NCI-H524 treated with DMSO at 0.1 percent for 48 hours (cell line): Measurements from ENCODE around the gene OR11H7.
"Not testable (repeated sequence)": the region's sequence is repeated elsewhere in the genome, so short reads cannot be mapped to it uniquely, and the experiment has no call there.

Experiments
- DNase-seq: peaks from one replicate; lab custom pipeline; 2025; lab: John Stamatoyannopoulos, UW

The OR11H7 gene

DNA sequence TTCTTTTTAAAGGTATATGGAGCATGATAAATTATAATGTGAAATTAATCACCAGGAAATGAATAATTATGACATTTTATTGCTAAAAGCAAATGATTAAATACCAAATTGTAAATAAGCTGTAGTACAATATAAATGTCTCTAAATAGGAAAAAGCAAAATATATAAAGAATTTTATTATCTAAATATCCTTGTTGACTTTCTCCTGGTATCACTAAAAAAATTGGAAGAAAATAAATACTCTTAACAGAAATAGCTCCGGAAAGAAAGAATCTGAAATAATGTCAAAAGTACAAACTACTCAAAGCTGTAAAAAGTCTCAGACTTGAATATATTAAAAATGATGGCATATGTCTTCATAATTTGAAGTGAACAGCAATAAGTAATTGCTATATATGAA, at the start of gene OR11H7:
Gene OR11H7, plus strand, starts transcription at position 301 of the 400 bp plus-strand sequence.
- DNase-seq: no peak

DNA sequence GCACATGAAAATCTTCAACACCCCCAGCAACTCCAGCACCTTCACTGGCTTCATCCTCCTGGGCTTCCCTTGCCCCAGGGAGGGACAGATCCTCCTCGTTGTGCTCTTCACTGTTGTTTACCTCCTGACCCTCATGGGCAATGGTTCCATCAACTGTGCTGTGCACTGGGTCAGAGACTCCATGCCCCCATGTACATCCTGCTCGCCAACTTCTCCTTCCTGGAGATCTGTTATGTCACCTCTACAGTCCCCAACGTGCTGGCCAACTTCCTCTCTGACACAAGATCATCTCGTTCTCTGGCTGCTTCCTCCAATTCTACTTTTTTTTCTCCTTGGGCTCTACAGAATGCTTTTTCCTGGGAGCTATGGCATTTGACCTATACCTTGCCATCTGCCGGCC, 49.6 kb upstream of the OR11H7 start:
- DNase-seq: no peak

DNA sequence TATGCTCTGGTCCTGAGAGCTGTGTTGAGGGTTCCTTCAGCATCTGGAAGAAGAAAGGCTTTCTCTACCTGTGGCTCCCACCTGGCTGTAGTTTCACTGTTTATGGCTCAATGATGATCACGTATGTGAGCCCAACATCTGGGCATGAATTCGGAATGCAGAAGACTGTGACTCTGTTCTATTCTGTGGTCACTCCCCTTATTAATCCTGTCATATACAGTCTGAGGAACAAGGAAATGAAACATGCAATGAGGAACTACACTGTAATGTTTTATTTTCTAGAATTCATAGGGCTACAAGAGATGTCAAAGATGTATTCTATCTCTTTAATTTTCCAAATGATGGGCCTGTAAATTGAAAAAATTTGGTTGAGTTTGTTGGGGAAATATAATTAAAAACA, 48.9 kb upstream of the OR11H7 start:
- DNase-seq: no peak

- DNase-seq: no peak
These were observed 48.3 kb upstream of the OR11H7 start for GRCh38 chr14:20180486-20180885.

- no peak for DNase-seq
These were observed 44.6 kb upstream of the OR11H7 start for GRCh38 chr14:20184181-20184580.

GRCh38 chr14:20190596-20190995, 38.2 kb upstream of the OR11H7 start, which contains the start of gene OR11G2:
OR11G2 (plus strand) TSS chr14:20190896; CDS start chr14:20197438, 6,542 bp downstream.
- no peak for DNase-seq

- no peak for DNase-seq
These were observed 37.4 kb upstream of the OR11H7 start for GRCh38 chr14:20191396-20191795.

GRCh38 chr14:20194101-20194500, 34.7 kb upstream of the OR11H7 start:
- DNase-seq: no peak

DNA sequence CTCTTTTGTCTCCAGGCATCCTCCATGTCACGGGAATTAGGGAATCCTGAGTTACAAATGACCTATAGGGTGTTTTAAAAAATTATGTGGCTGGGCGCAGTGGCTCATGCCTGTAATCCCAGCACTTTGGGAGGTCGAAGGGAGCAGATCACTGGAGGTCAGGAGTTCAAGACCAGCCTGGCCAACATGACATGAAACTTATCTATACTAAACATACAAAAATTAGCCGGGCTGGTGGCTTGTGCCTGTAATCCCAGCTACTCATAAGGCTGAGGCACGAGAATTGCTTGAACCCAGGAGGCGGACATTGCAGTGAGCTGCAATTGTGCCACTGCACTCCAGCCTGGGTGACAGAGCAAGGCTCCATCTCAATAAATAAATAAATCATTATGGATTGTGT, 33.6 kb upstream of the OR11H7 start:
- not testable (repeated sequence) for DNase-seq

DNA sequence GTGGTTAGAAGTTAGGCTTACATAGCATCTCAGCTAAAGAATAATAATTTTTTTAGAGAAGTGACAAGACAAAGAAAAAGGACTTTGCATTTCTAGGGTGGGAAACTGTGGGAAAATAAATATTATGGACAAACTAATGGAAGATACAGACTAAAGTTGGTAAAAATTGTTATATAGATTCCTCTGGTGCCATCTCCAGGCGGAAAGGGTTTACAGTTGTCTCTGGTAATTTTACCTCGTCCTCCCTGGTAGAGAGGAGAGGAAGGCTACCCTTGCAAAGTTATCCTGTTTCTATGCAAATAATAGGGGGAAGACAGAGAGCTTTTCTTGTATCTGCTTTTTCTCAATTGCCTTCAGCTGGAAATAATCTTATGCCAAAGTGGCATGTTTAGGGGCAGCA, 32.9 kb upstream of the OR11H7 start:
- DNase-seq: no peak

GRCh38 chr14:20197459-20197858, 31.3 kb upstream of the OR11H7 start:
- DNase-seq: no peak

DNA sequence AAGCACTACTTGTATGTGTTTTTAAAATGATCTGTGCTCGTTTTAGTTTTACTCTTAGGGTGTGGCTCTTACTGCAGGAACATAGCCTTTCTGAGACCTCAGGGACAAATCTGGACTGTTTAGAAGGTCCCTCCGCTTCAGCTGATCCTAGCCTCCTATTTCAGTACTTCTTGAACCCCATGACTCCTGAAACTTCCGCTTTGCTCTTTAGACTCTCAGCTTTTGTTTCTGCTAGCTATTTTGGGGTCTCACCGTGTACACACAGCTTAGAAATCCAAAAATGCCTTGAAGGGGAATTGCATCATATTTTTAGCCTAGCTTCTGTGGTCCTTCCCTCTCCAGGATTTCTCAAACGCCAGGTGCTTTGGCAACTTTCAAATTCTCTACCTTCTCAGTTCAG, 29.8 kb upstream of the OR11H7 start:
- no peak for DNase-seq

DNA sequence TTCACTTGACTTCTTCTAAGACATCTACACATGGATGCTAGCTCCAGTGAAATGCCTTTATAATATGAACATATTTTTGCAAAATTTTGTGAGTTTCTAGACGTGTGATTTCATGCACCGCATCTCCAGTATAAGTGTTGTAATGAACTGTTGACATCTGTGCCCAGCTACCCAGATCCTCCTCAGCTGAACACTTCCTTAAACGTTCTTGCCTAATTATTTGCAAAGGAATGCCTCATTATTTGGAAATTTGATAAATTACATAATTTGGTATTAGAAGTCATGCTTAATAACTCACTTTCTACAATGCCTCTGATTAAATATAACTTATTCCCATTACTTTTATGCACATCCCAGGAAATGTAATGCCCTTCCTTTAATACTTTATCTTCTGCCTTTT, 24.1 kb upstream of the OR11H7 start:
- no peak for DNase-seq

DNA sequence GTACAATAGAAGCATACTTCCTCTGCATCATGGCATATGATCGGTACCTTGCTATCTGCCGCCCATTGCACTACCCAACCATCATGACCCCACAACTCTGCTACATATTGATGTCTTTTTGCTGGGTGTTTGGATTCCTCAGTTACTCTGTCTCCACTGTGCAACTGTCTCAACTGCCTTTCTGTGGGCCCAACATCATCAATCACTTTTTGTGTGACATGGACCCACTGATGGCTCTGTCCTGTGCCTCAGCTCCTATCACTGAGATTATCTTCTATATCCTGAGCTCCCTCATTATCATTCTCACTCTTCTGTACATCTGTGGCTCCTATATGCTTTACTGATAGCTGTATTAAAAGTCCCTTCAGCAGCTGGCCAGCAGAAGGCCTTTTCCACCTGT, 19.2 kb upstream of the OR11H7 start:
- DNase-seq: no peak

DNA sequence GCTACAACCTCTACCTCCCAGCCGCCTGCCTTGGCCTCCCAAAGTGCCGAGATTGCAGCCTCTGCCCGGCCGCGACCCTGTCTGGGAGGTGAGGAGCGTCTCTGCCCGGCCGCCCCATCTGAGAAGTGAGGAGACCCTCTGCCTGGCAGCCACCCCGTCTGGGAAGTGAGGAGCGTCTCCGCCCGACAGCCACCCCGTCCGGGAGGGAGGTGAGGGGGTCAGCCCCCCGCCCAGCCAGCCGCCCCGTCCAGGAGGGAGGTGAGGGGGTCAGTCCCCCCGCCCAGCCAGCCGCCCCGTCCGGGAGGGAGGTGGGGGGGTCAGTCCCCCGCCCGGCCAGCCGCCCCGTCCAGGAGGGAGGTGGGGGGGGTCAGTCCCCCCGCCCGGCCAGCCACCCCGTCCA, 16.4 kb upstream of the OR11H7 start:
- not testable (repeated sequence) for DNase-seq

DNA sequence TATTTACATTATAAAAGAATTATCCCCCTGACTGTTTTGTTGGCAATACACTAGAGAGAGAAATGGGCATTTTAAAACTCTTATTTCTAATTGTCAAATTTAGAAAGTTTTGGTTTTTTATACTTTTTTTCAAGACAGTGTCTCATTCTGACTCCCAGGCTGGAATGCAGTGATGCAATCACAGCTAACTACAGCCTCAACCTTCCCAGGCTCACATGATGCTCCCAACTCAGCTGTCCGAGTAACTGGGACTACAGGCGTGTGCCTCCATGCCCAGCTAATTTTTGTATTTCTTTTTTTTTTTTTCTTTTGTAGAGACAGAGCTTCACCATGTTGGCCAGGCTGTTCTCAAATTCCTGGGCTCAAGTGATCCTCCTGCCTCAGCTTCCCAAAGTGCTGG, 13.6 kb upstream of the OR11H7 start:
- no peak for DNase-seq

GRCh38 chr14:20219033-20219432, 9.7 kb upstream of the OR11H7 start:
- DNase-seq: no peak

GRCh38 chr14:20223410-20223809, 5.4 kb upstream of the OR11H7 start, which contains the start of gene OR11H6:
OR11H6 (plus strand) TSS chr14:20223710; CDS start chr14:20223710, 0 bp downstream.
- DNase-seq: no peak

- DNase-seq: not testable (repeated sequence)
These were observed 6.6 kb downstream of the OR11H7 start for GRCh38 chr14:20235415-20235814.

GRCh38 chr14:20247646-20248246, 19.0 kb downstream of the OR11H7 start:
- DNase-seq: no peak

DNA sequence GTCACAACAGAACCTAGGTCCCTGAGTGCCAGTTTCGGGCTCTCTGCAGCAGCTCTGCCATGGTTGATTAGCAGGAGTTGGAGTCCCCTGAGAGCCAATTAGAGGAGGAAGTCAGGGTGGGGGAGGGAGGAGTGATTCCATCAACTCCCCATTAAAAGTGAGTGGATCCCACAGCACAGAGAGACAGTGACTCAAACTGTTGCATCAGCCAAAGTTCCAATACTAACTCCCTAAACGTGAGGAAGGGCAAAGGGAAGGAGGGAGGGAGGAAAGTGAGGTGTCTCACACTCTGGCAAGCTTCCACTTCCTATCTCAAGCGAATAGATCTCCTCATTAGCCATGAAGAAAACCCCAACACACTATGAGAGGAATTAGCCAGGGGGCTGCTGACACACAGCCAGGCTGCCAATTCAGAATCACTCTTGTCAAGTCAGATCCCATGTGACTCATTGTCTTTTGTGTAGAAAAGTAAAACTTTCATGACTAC, 33.9 kb downstream of the OR11H7 start:
- no peak for DNase-seq

DNA sequence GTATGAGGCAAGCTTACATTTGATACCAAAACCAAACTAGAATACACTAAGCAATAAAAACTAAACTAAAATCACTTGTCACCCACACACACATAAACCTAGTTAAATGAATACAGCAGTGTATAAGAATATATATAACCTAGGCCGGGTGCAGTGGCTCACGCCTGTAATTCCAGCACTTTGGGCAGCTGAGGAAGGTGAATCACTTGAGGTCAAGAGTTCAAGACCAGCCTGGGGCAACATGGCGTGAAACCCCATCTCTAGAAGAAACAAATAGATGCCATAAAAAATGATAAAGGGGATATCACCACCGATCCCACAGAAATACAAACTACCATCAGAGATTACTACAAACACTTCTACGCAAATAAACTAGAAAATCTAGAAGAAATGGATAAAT, 35.6 kb downstream of the OR11H7 start:
- DNase-seq: not testable (repeated sequence)

- no peak for DNase-seq
These were observed 45.3 kb downstream of the OR11H7 start for GRCh38 chr14:20274062-20274461.

DNA sequence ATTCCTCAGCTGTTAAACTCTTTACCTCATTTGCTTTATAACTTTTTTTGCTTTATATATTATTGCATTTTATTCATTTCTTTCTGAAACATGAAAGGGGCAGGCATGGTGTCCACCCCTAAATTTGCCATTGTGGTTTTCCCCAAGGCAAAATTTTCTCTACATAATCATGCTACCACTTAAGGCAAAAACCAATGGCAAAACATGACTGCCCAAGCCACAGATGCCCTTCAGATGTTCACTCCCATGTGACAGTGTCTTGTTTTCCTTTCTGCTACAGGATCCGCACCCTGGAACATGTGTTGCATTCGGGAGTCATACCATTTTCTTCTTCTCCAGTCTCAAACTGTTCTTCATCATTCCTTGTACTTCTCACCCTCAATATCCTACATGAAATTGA, 48.6 kb downstream of the OR11H7 start:
- no peak for DNase-seq
